HepG2 (cell line): ENCODE measurements around the gene CDH2.

Experiments
- BCL6 ChIP-seq: IDR thresholded peaks from 2 replicates; pipeline ENCODE4 v1.6.1; 2016; ENCODE audit warnings: missing genetic modification reagents, missing compliant biosample characterization
- FOSL1 ChIP-seq: sonication (generic); formaldehyde crosslinking; IDR thresholded peaks from 2 replicates; pipeline ENCODE4 v1.9.0; 2021; ENCODE audit warnings: missing genetic modification reagents, borderline replicate concordance
- HCFC1 ChIP-seq: fragments of 150-350 bp; IDR thresholded peaks from 2 replicates; pipeline ENCODE4 v1.6.1; 2014; ENCODE audit warnings: low read depth, low read length
- JUN ChIP-seq: sonication (generic); formaldehyde crosslinking; IDR thresholded peaks from 2 replicates; pipeline ENCODE4 v1.4.0; 2020; ENCODE audit warnings: mild to moderate bottlenecking, missing genetic modification reagents
- NFYB ChIP-seq: sonication (generic); formaldehyde crosslinking; IDR thresholded peaks from 2 replicates; pipeline ENCODE4 v1.4.0; 2020; ENCODE audit warnings: missing genetic modification reagents
- REPIN1 ChIP-seq: sonication (generic); formaldehyde crosslinking; IDR thresholded peaks from 2 replicates; pipeline ENCODE4 v1.8.0; 2022; ENCODE audit warnings: missing genetic modification reagents, low read depth, mild to moderate bottlenecking, borderline replicate concordance
- SOX6 ChIP-seq, 2 experiments: fragments of 450-650 bp in 1 of 2; sonication (generic) in 1 of 2; formaldehyde crosslinking in 1 of 2; IDR thresholded peaks; 2 replicates each; pipeline versions ENCODE4 v1.4.0 to v1.6.1; 2017 to 2020; ENCODE audit warnings: antibody characterized with exemption in 1 of 2, mild to moderate bottlenecking in 1 of 2, missing genetic modification reagents in 1 of 2
- ZC3H4 ChIP-seq: sonication (generic); formaldehyde crosslinking; IDR thresholded peaks from 2 replicates; pipeline ENCODE4 v1.4.0; 2020; ENCODE audit warnings: missing genetic modification reagents, borderline replicate concordance
- TF ChIP-seq, protein P1 (sequence below): IDR thresholded peaks from 2 replicates; pipeline ENCODE4 v1.6.1; 2012; ENCODE audit warnings: inconsistent platforms
- TF ChIP-seq, protein P2 (sequence below): sonication (generic); formaldehyde crosslinking; IDR thresholded peaks from 2 replicates; pipeline ENCODE4 v1.5.0; 2020; ENCODE audit warnings: mild to moderate bottlenecking, missing genetic modification reagents, moderate library complexity
- TF ChIP-seq, protein P3 (sequence below): sonication (generic); formaldehyde crosslinking; IDR thresholded peaks from 2 replicates; pipeline ENCODE4 v1.4.0; 2020; ENCODE audit warnings: mild to moderate bottlenecking, missing genetic modification reagents

DNA sequence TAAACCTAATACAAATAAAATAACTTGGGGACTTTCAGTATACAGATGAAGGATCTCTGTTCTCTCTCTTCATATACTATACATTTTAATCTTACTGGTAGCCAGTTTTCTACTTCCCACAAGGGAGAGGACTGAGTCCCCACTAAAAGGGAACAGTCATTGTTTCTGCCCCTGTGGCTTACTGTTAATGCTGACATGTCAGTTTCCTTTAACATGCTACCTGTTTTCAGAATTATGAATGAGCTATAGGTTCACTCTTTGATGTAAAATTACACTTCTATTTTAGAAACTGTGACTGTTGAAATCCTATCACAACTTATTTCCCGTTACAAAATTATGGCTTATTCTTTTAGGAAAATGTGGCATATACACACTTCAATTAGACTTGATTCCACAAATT lies 207.7 kb downstream of the CDH2 start:
- TF ChIP-seq FOSL1 (CRISPR knock-in tag): no peak
- TF ChIP-seq HCFC1: no peak
- no peak for TF ChIP-seq SOX6 (IDR thresholded peaks at IDR 0.05)
- TF ChIP-seq SOX6 (CRISPR knock-in tag; IDR thresholded peaks at IDR 0.05): no peak
- no peak for TF ChIP-seq JUN (CRISPR knock-in tag)
- TF ChIP-seq, protein P1, sequence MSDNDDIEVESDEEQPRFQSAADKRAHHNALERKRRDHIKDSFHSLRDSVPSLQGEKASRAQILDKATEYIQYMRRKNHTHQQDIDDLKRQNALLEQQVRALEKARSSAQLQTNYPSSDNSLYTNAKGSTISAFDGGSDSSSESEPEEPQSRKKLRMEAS: no peak
- TF ChIP-seq, protein P2, sequence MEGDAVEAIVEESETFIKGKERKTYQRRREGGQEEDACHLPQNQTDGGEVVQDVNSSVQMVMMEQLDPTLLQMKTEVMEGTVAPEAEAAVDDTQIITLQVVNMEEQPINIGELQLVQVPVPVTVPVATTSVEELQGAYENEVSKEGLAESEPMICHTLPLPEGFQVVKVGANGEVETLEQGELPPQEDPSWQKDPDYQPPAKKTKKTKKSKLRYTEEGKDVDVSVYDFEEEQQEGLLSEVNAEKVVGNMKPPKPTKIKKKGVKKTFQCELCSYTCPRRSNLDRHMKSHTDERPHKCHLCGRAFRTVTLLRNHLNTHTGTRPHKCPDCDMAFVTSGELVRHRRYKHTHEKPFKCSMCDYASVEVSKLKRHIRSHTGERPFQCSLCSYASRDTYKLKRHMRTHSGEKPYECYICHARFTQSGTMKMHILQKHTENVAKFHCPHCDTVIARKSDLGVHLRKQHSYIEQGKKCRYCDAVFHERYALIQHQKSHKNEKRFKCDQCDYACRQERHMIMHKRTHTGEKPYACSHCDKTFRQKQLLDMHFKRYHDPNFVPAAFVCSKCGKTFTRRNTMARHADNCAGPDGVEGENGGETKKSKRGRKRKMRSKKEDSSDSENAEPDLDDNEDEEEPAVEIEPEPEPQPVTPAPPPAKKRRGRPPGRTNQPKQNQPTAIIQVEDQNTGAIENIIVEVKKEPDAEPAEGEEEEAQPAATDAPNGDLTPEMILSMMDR (CRISPR knock-in tag): no peak
- TF ChIP-seq BCL6 (CRISPR knock-in tag): no peak
- TF ChIP-seq NFYB (CRISPR knock-in tag): no peak
- TF ChIP-seq ZC3H4 (CRISPR knock-in tag): no peak
- no peak for TF ChIP-seq REPIN1 (CRISPR knock-in tag)
- TF ChIP-seq, protein P3, sequence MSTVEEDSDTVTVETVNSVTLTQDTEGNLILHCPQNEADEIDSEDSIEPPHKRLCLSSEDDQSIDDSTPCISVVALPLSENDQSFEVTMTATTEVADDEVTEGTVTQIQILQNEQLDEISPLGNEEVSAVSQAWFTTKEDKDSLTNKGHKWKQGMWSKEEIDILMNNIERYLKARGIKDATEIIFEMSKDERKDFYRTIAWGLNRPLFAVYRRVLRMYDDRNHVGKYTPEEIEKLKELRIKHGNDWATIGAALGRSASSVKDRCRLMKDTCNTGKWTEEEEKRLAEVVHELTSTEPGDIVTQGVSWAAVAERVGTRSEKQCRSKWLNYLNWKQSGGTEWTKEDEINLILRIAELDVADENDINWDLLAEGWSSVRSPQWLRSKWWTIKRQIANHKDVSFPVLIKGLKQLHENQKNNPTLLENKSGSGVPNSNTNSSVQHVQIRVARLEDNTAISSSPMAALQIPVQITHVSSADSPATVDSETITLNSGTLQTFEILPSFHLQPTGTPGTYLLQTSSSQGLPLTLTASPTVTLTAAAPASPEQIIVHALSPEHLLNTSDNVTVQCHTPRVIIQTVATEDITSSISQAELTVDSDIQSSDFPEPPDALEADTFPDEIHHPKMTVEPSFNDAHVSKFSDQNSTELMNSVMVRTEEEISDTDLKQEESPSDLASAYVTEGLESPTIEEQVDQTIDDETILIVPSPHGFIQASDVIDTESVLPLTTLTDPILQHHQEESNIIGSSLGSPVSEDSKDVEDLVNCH: no peak
